Esophagus (tissue), 2 donors: ENCODE results near the gene LAMB1. TPM values are rescaled to one million over a fixed set of nuclear protein-coding genes. Genes with fewer than 3 reads are reported as not detected.

Experiments used
- H3K27ac ChIP-seq, 2 donors: one replicate each; pipeline ENCODE4 v1.5.1; 2013; ENCODE audit warnings: low read depth in 2 of 2, mild to moderate bottlenecking in 2 of 2, inconsistent platforms in 1 of 2, low read length in 1 of 2, moderate library complexity in 1 of 2
- H3K27me3 ChIP-seq, 2 donors: one replicate each; pipeline ENCODE4 v1.6.1; 2013; ENCODE audit warnings: low read length in 2 of 2, control low read depth in 1 of 2, mild to moderate bottlenecking in 1 of 2; ENCODE audit not compliant: insufficient read depth in 2 of 2, control insufficient read depth in 1 of 2
- H3K36me3 ChIP-seq, 2 donors: one replicate each; pipeline ENCODE4 v1.6.1; 2013; ENCODE audit warnings: low read length in 1 of 2; ENCODE audit not compliant: control insufficient read depth in 2 of 2, insufficient read depth in 2 of 2
- H3K4me1 ChIP-seq, 2 donors: one replicate each; pipeline ENCODE4 v1.6.1; 2013; ENCODE audit warnings: low read length in 1 of 2; ENCODE audit not compliant: control insufficient read depth in 2 of 2, insufficient read depth in 2 of 2
- H3K4me3 ChIP-seq, 2 donors: one replicate each; pipeline ENCODE4 v1.5.1; 2013; ENCODE audit warnings: low read length in 2 of 2, mild to moderate bottlenecking in 2 of 2, low read depth in 1 of 2, moderate library complexity in 1 of 2
- H3K9me3 ChIP-seq, 2 donors: one replicate each; pipeline ENCODE4 v1.6.1; 2013; ENCODE audit warnings: mild to moderate bottlenecking in 2 of 2, low read depth in 1 of 2, low read length in 1 of 2, moderate library complexity in 1 of 2; ENCODE audit not compliant: control insufficient read depth in 2 of 2, insufficient read depth in 1 of 2
- WGBS, 2 donors: extraction: QIAGEN DNeasy Blood & Tissue Kit; methylation state at CpG; one replicate each; pipeline ENCODE4 v1.1.7; 2013; 5-methylcytosine and 5-hydroxymethylcytosine counted together
- polyA plus RNA-seq, 2 donors: library from polyadenylated mRNA; stranded (reverse); fragments of 200-250 nt; gene quantifications; one replicate each; pipeline ENCODE4 v1.2.3, GENCODE V29; 2013
- donor health status: healthy with polysubstance abuse.
- donor health status: Bipolar disorder and iron deficiency.

Gene LAMB1
- polyA plus RNA-seq, 2 donors = 25.2 to 27.5 TPM

DNA sequence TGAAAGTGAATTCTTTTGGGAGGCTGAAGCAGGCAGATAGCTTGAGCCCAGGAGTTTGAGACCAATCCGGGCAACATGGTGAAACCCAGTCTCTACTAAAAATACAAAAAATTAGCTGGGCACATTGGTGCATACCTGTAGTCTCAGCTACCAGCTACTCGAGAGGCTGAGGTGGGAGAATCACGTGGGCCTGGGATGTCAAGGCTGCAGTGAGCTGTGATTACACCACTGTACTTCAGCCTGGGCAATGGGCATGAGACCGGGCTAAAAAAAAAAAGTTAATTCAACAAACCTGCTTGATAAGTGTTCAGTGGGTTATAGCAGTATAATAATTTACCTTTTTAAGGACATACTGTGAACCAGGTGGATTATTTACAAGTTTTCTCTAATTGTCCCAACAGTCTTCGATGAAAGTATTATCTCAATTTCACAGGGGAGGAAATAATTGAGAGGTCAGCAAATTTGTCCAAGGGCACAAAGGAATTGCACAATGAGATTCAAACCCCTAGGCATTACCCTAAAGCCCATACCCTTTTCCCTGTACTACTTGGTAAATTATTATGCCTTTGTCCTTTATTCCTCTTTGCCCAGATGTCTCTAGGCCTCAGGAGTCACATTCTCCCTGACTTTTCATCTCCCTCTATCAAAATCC is 125.1 kb downstream of the LAMB1 start:
- H3K27ac ChIP-seq = no peak overlapping the region
- H3K36me3 ChIP-seq = no peaks in the 10 kb centered on the region
- H3K27me3 ChIP-seq = no peaks in the 10 kb centered on the region
- 71 to 87% methylated on average over 5 of the region's 5 CpGs for WGBS, 2 donors
- H3K4me1 ChIP-seq = no peaks in the 10 kb centered on the region
- no peak overlapping the region for H3K4me3 ChIP-seq
- no peaks in the 10 kb centered on the region for H3K9me3 ChIP-seq

GRCh38 chr7:107876916-107877315 is 126.0 kb downstream of the LAMB1 start:
- Histone ChIP-seq H3K27ac (no peak overlapping the region), H3K4me3 (no peak overlapping the region), H3K36me3 (no peaks in the 10 kb centered on the region), H3K9me3 (no peaks in the 10 kb centered on the region), H3K4me1 (no peaks in the 10 kb centered on the region), H3K27me3 (no peaks in the 10 kb centered on the region)
- 71 to 72% methylated on average over 2 of the region's 2 CpGs for WGBS, 2 donors

- H3K27ac ChIP-seq = no peak overlapping the region
- no peaks in the 10 kb centered on the region for H3K9me3 ChIP-seq
- H3K4me3 ChIP-seq = no peak overlapping the region
- WGBS, 2 donors = 24% methylated on average over 6 of the region's 6 CpGs
- no peaks in the 10 kb centered on the region for H3K4me1 ChIP-seq
- no peaks in the 10 kb centered on the region for H3K27me3 ChIP-seq
- no peaks in the 10 kb centered on the region for H3K36me3 ChIP-seq
Measured at GRCh38 chr7:107874605-107875446, 128.1 kb downstream of the LAMB1 start.

- no peak overlapping the region for H3K4me3 ChIP-seq
- no peaks in the 10 kb centered on the region for H3K27me3 ChIP-seq
- WGBS, 2 donors = 76 to 80% methylated on average over 2 of the region's 2 CpGs
- no peak overlapping the region for H3K27ac ChIP-seq
- H3K9me3 ChIP-seq = no peaks in the 10 kb centered on the region
- no peaks in the 10 kb centered on the region for H3K4me1 ChIP-seq
- H3K36me3 ChIP-seq = no peaks in the 10 kb centered on the region
Measured at GRCh38 chr7:107874111-107874510, 128.8 kb downstream of the LAMB1 start.

Other genes with a start within 250 kb of the LAMB1 start
- under 1 TPM; 0.01 to 0.18 TPM for gene SLC26A3, start 199.9 kb downstream of the LAMB1 start, polyA plus RNA-seq
- 10 to 100 TPM in 1 of 2 donors, 1 to 10 TPM in 1; 9.3 to 74.6 TPM for gene DLD, start 112.0 kb downstream of the LAMB1 start, polyA plus RNA-seq
- gene LAMB4, start 127.2 kb upstream of the LAMB1 start, polyA plus RNA-seq = 1 to 10 TPM; 3.5 to 4.9 TPM